Epithelial cell of esophagus (primary cell): ENCODE measurements around the gene APOBEC3F.
"Not testable (repeated sequence)": the region's sequence is repeated elsewhere in the genome, so short reads cannot be mapped to it uniquely, and the experiment has no call there.

Experiments
- DNase-seq: peaks from one replicate; pipeline ENCODE4 v3.0.0; 2010; ENCODE audit warnings: low read depth
- H3K4me3 ChIP-seq: 2 replicates; pipeline ENCODE4 v1.5.1; 2011; ENCODE audit warnings: mild to moderate bottlenecking, low read length, control low read depth
- TF ChIP-seq, protein P1 (sequence below): IDR thresholded peaks from 2 replicates; pipeline ENCODE4 v1.5.1; 2011; ENCODE audit warnings: low read depth, mild to moderate bottlenecking, low read length, control low read depth, inconsistent platforms; ENCODE audit not compliant: insufficient read depth; ENCODE audit errors: missing control alignments

The APOBEC3F gene

DNA sequence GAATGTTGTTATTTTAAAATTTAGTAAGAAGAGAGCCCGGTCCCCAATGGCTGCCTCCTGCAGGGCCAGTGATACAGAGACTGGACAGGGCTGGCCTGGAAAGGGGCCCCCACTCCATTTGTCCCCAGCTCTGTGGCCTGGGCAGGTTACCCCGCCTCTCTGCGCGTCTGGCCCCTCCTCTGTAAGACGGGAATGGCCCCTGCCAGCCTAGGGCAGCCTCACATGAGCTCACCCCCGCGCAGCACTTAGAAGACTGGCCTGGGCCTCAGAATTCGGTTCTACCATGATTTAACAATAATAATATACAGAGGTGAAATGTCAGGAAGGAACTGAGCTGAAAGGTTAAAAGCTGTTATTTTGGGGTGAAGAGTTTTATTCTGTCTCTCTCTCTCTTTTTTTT, 37.7 kb downstream of the APOBEC3F start:
- TF ChIP-seq, protein P1, sequence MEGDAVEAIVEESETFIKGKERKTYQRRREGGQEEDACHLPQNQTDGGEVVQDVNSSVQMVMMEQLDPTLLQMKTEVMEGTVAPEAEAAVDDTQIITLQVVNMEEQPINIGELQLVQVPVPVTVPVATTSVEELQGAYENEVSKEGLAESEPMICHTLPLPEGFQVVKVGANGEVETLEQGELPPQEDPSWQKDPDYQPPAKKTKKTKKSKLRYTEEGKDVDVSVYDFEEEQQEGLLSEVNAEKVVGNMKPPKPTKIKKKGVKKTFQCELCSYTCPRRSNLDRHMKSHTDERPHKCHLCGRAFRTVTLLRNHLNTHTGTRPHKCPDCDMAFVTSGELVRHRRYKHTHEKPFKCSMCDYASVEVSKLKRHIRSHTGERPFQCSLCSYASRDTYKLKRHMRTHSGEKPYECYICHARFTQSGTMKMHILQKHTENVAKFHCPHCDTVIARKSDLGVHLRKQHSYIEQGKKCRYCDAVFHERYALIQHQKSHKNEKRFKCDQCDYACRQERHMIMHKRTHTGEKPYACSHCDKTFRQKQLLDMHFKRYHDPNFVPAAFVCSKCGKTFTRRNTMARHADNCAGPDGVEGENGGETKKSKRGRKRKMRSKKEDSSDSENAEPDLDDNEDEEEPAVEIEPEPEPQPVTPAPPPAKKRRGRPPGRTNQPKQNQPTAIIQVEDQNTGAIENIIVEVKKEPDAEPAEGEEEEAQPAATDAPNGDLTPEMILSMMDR = no peak
- no peak for DNase-seq
- no peak overlapping the region for H3K4me3 ChIP-seq

DNA sequence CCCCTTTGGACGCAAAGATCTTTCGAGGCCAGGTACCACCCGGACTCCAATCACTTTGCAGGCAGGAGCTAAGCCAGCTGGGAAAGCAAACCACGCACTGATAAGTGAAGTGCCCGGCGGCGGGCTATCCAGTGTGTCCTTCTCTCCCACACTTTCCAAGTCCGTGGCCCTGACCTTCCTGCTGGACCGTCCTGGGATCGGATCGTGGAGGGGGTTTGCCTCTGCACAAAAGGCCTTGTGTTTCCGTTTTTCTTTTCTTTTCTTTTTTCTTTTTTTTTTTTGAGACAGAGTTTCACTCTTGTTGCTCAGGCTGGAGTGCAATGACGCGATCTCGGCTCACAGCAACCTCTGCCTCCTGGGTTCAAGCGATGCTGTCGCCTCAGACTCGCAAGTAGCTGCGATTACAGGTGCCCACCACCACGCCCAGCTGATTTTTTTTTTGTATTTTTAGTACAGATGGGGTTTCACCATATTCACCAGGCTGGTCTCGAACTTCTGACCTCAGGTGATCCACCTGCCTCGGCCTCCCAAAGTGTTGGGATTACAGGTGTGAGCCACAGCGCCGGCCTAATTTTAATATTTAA, 38.5 kb downstream of the APOBEC3F start:
- not testable (repeated sequence) for DNase-seq, H3K4me3 ChIP-seq

DNA sequence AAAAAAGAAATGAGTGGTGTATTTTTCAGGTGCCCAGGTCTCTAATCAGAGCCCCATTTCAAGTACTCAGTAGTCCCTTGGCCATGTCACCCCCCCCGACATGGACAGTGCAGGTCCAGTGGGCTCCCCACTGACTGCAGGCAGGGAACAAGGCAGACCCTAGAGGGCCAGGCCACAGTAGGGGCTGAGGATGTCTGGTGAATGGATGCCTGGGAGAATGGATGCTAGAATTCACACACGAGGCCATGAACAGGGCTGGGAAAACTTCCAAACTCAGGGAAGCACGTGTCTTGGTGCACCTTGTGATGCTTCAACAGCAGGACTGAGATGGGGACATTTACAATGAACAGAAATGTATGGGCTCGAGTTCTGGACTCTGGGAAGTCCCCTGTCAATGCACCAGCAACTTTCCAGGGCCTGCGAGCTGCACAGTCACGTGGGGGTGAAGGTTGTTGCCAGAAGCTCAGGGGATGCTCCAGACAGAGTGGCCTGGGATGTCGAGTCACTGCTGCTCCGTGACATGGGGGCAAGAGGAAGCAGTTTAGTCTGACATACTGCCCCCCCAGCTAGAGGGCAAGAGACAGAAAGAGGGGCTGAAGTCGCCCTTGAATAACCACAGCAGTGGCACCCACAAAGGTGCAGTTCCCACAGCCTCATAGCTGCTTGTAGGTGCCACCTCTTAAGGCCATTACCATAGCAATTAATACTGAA, 39.5 kb downstream of the APOBEC3F start:
- no peak for DNase-seq
- no peak overlapping the region for H3K4me3 ChIP-seq
- TF ChIP-seq, protein P1 = no peak

DNA sequence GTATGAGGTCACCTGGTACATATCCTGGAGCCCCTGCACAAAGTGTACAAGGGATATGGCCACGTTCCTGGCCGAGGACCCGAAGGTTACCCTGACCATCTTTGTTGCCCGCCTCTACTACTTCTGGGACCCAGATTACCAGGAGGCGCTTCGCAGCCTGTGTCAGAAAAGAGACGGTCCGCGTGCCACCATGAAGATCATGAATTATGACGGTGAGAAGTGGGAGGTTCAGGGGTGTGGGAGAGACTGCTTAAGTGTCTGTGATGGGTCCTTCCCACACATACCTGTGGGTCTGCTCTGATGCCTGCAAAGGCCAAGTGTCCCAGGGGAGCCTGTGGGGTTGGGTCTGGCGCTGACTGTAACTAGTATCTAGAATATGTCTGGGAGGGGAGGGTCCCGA, 40.4 kb downstream of the APOBEC3F start:
- H3K4me3 ChIP-seq = no peak overlapping the region

DNA sequence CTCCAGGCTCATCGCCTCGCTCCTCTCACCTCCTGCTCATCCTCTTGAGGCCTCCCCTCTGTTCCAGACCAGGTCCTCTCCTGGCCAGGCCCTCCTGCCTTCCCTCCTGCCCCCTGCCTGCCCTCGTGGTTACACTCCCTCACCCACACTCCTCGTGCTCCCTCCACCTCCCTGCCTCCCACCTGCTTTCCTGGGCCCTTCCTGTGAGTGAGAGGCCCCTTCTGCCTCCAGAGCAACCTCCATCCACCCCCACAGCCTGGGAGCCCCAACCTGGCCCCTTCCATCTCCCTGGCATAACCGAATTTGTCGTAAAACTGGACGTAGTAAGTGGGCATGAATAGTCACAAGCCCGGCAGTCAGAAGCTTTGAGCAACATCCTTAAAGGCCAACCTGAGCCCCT, 40.9 kb downstream of the APOBEC3F start:
- TF ChIP-seq, protein P1 = no peak
- no peak overlapping the region for H3K4me3 ChIP-seq
- no peak for DNase-seq

More for the DNA sequence above, 40.4 kb downstream of the APOBEC3F start:
- no peak for DNase-seq
- TF ChIP-seq, protein P1 = no peak

DNA sequence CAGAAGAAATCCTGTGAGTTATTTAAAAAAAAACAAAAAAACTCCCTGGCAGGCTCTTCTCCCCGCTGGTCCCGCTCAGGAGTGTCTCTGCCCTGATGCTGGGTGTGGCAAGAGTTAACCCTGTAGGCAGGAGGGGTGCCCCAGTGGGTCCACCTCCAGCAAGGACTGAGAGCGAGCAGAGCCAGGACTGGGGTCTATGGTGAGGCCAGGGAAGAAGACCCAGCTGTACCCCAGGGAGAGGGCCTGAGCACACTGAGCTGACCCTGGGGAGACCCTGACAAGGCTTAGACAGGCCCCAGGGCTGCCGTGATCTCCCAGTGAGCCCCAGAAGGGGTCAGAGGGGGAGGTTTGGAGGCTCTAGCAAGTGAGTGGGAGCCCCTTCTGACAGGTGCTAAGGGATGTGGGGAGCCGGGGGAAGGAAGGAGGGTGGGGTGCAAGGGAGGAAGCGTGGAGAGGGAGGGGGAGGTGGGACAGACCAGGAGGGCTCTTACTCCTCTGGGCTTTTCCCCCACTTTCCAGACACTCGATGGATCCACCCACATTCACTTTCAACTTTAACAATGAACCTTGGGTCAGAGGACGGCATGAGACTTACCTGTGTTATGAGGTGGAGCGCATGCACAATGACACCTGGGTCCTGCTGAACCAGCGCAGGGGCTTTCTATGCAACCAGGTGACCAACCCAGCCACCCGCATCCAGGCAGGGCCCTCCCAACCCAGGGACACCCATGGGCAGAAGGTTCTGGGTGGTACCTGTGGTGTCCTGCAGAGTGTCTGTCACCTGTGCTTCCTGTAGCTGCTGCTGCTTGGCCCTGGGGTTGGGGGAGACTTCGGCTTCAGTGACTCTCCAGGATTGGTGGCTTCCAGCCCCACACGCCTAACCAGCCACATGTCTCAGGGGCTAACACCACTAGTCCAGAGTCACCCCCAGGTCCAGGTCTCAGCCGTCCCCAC, 42.8 kb downstream of the APOBEC3F start:
- TF ChIP-seq, protein P1 = no peak
- H3K4me3 ChIP-seq = no peak overlapping the region

DNA sequence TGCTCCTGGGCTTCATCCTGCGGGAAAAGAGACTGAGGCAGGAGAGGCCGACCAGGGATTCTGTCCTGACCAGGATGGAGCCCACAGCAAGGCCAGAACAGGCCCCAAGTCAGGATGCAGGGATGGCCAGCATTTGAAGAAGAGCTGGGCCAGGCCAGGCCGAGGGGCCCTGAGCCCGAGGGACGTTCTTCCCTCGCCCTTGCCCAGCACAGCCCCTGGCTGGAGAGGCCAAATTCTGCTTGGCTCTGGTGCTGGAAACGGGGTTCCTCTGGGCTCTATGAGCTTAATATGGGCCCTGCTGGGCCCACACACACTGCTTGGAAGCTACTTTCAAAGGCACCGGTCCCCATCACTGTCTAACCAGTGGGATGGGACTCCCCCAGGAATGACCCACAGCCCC, 44.0 kb downstream of the APOBEC3F start:
- H3K4me3 ChIP-seq = no peak overlapping the region
- TF ChIP-seq, protein P1 = no peak
- no peak for DNase-seq

More for the DNA sequence above, 42.8 kb downstream of the APOBEC3F start:
- no peak for DNase-seq
